H1 (cell line): Measurements from ENCODE around the gene MEIOSIN. TPM values are rescaled to one million over a fixed set of nuclear protein-coding genes. Genes with fewer than 3 reads are reported as not detected.
A peak's percentile ranks its signal among the peaks of the same experiment; 100 is the strongest.

Source experiments
- CTCF ChIA-PET: fragments of 300-600 bp; sonication (Branson Sonifier 250); formaldehyde crosslinking; loops from one replicate; lab custom pipeline; 2021; ENCODE audit not compliant: partially characterized antibody; lab: Charles Lee
- POLR2A ChIA-PET: fragments of 300-600 bp; sonication (Branson Sonifier 250); formaldehyde crosslinking; loops from one replicate; lab custom pipeline; 2021; ENCODE audit warnings: inconsistent platforms; ENCODE audit not compliant: partially characterized antibody; lab: Charles Lee
- DNase-seq, 2 experiments: peaks; one replicate each; pipeline versions ENCODE4 v3.0.0 to v3.0.0-alpha.2; 2010 to 2022; ENCODE audit warnings: low spot score in 2 of 2, low read depth in 1 of 2, mixed read lengths in 1 of 2
- FAIRE-seq: peaks from 2 replicates; lab custom pipeline; 2011; peaks lifted over from hg19 to GRCh38; lab: Jason Lieb, UNC
- H2AFZ ChIP-seq: 2 replicates; pipeline ENCODE4 v1.8.1; 2012; ENCODE audit warnings: low read length, inconsistent platforms
- H2AK5ac ChIP-seq: 2 replicates; pipeline ENCODE4 v1.6.1; 2013; ENCODE audit warnings: low read depth, low read length
- H2BK120ac ChIP-seq: replicated peaks from 2 replicates; pipeline ENCODE3; 2013; ENCODE audit warnings: low read depth, low read length, inconsistent platforms
- H2BK12ac ChIP-seq: 2 replicates; pipeline ENCODE4 v1.6.1; 2013; ENCODE audit warnings: low read depth, low read length
- H2BK15ac ChIP-seq: 2 replicates; pipeline ENCODE4 v1.6.1; 2013; ENCODE audit warnings: low read length
- H2BK20ac ChIP-seq: 2 replicates; pipeline ENCODE4 v1.6.1; 2013; ENCODE audit warnings: low read length
- H2BK5ac ChIP-seq: 2 replicates; pipeline ENCODE4 v1.6.1; 2013; ENCODE audit warnings: low read depth, low read length
- H3K14ac ChIP-seq: 2 replicates; pipeline ENCODE4 v1.6.1; 2013; ENCODE audit warnings: inconsistent platforms; ENCODE audit not compliant: insufficient read length
- H3K18ac ChIP-seq: 2 replicates; pipeline ENCODE4 v1.6.1; 2013; ENCODE audit warnings: low read length; ENCODE audit errors: extremely low read depth
- H3K23ac ChIP-seq: 2 replicates; pipeline ENCODE4 v1.6.1; 2013; ENCODE audit warnings: inconsistent platforms; ENCODE audit not compliant: insufficient read length
- H3K23me2 ChIP-seq: 2 replicates; pipeline ENCODE4 v1.6.1; 2013; ENCODE audit warnings: low read depth, low read length
- H3K27ac ChIP-seq: 2 replicates; pipeline ENCODE4 v1.6.1; 2011; ENCODE audit warnings: low read depth, low read length, inconsistent platforms
- H3K27me3 ChIP-seq, 4 experiments: replicated peaks in 1 of 4; 1 replicate in 1 of 4; 2 replicates in 3 of 4; pipeline versions ENCODE4 v1.6.1 to v1.8.1; 2011 to 2013; ENCODE audit warnings: low read length in 3 of 4, mild to moderate bottlenecking in 3 of 4, inconsistent platforms in 2 of 4, mixed read lengths in 2 of 4, moderate library complexity in 1 of 4; ENCODE audit not compliant: control insufficient read depth in 3 of 4, insufficient read depth in 3 of 4; ENCODE audit errors: extremely low read depth in 1 of 4
- H3K36me3 ChIP-seq, 4 experiments: 2 replicates each; pipeline versions ENCODE4 v1.6.1 to v1.8.1; 2011 to 2013; ENCODE audit warnings: mild to moderate bottlenecking in 4 of 4, low read length in 3 of 4, moderate library complexity in 2 of 4, control low read depth in 1 of 4, inconsistent platforms in 1 of 4; ENCODE audit not compliant: insufficient read depth in 4 of 4, control insufficient read depth in 2 of 4
- H3K4ac ChIP-seq: replicated peaks from 2 replicates; pipeline ENCODE3; 2013; ENCODE audit warnings: low read length, low read depth, mixed read lengths, inconsistent platforms; ENCODE audit not compliant: insufficient read length
- H3K4me1 ChIP-seq, 4 experiments: replicated peaks in 1 of 4; 1 replicate in 1 of 4; 2 replicates in 3 of 4; pipeline versions ENCODE4 v1.6.1 to v1.8.1; 2011 to 2013; ENCODE audit warnings: low read length in 3 of 4, inconsistent platforms in 2 of 4, mixed read lengths in 1 of 4; ENCODE audit not compliant: insufficient read depth in 4 of 4, control insufficient read depth in 3 of 4
- H3K4me2 ChIP-seq, 2 experiments: 2 replicates each; pipeline versions ENCODE4 v1.6.1 to v1.8.1; 2011 to 2013; ENCODE audit warnings: low read depth in 2 of 2, low read length in 2 of 2, control low read depth in 1 of 2, inconsistent platforms in 1 of 2, mild to moderate bottlenecking in 1 of 2; ENCODE audit not compliant: insufficient read depth in 1 of 2
- H3K4me3 ChIP-seq, 4 experiments: fragments of 200-600, 300-600 bp in 1 of 4; sonication (generic), shearing (Covaris generic), sonication (Bioruptor Twin) in 1 of 4; 2 replicates each; pipeline versions ENCODE4 v1.5.1 to v1.8.1; 2011 to 2016; ENCODE audit warnings: low read length in 4 of 4, low read depth in 3 of 4, control low read depth in 2 of 4, inconsistent platforms in 2 of 4, mild to moderate bottlenecking in 2 of 4, mixed read lengths in 1 of 4, moderate library complexity in 1 of 4; ENCODE audit not compliant: insufficient read depth in 2 of 4; ENCODE audit errors: extremely low read depth in 1 of 4
- H3K56ac ChIP-seq: replicated peaks from 2 replicates; pipeline ENCODE3; 2013; ENCODE audit warnings: low read depth, mild to moderate bottlenecking, mixed read lengths, low read length, inconsistent platforms; ENCODE audit not compliant: insufficient read length
- H3K79me1 ChIP-seq: 2 replicates; pipeline ENCODE4 v1.6.1; 2013; ENCODE audit warnings: low read depth, low read length, control low read depth
- H3K79me2 ChIP-seq, 2 experiments: 2 replicates each; pipeline versions ENCODE4 v1.6.1 to v1.8.1; 2012 to 2013; ENCODE audit warnings: low read length in 2 of 2, mild to moderate bottlenecking in 2 of 2, inconsistent platforms in 1 of 2; ENCODE audit not compliant: insufficient read depth in 2 of 2, control insufficient read depth in 1 of 2
- H3K9ac ChIP-seq, 4 experiments: replicated peaks in 1 of 4; 1 replicate in 1 of 4; 2 replicates in 3 of 4; pipeline versions ENCODE4 v1.6.1 to v1.8.1; 2011 to 2013; ENCODE audit warnings: low read depth in 3 of 4, low read length in 3 of 4, control low read depth in 2 of 4, mild to moderate bottlenecking in 2 of 4, moderate library complexity in 2 of 4, inconsistent platforms in 1 of 4; ENCODE audit errors: extremely low read depth in 1 of 4
- H3K9me3 ChIP-seq, 2 experiments: 2 replicates each; pipeline versions ENCODE4 v1.6.1 to v1.8.1; 2012 to 2013; ENCODE audit warnings: mild to moderate bottlenecking in 2 of 2, moderate library complexity in 2 of 2, control low read depth in 1 of 2, inconsistent platforms in 1 of 2, low read depth in 1 of 2, low read length in 1 of 2, mixed read lengths in 1 of 2; ENCODE audit not compliant: insufficient read depth in 2 of 2
- H4K20me1 ChIP-seq, 2 experiments: replicated peaks in 1 of 2; 2 replicates each; pipeline versions ENCODE3 to v1.8.1; 2011 to 2013; ENCODE audit warnings: inconsistent platforms in 2 of 2, low read length in 2 of 2, mild to moderate bottlenecking in 1 of 2; ENCODE audit not compliant: insufficient read depth in 2 of 2, control insufficient read depth in 1 of 2
- H4K5ac ChIP-seq: 2 replicates; pipeline ENCODE4 v1.6.1; 2013; ENCODE audit warnings: low read length, low read depth, mixed read lengths, inconsistent platforms; ENCODE audit not compliant: insufficient read length
- H4K8ac ChIP-seq: 2 replicates; pipeline ENCODE4 v1.8.0; 2013; ENCODE audit warnings: mild to moderate bottlenecking, moderate library complexity, low read length, inconsistent platforms; ENCODE audit not compliant: insufficient read depth; ENCODE audit errors: extremely low read depth
- H4K91ac ChIP-seq: replicated peaks from 2 replicates; pipeline ENCODE3; 2013; ENCODE audit warnings: low read length, mixed read lengths, inconsistent platforms; ENCODE audit not compliant: insufficient read length
- ATF2 ChIP-seq: IDR thresholded peaks from 2 replicates; pipeline ENCODE4 v1.6.1; 2012; ENCODE audit warnings: low read length, inconsistent platforms
- E2F6 ChIP-seq: IDR thresholded peaks from 2 replicates; pipeline ENCODE4 v1.6.1; 2012; ENCODE audit warnings: inconsistent platforms
- EP300 ChIP-seq, 2 experiments: IDR thresholded peaks; 1 replicate in 1 of 2; 2 replicates in 1 of 2; pipeline ENCODE4 v1.6.1; 2011 to 2012; ENCODE audit warnings: low read depth in 2 of 2, low read length in 2 of 2, mild to moderate bottlenecking in 2 of 2, borderline replicate concordance in 1 of 2, inconsistent platforms in 1 of 2, moderate library complexity in 1 of 2
- MAFK ChIP-seq: IDR thresholded peaks from 2 replicates; pipeline ENCODE4 v1.6.1; 2012; ENCODE audit warnings: low read depth, mild to moderate bottlenecking, improper control_type of control experiment, low read length
- MAX ChIP-seq: IDR thresholded peaks from 2 replicates; pipeline ENCODE4 v1.6.1; 2012; ENCODE audit warnings: inconsistent platforms
- NANOG ChIP-seq: IDR thresholded peaks from 2 replicates; pipeline ENCODE4 v1.6.1; 2011; ENCODE audit warnings: low read length, low read depth, mild to moderate bottlenecking, inconsistent platforms; ENCODE audit not compliant: insufficient read depth, poor library complexity, severe bottlenecking
- WGBS, 2 experiments: shearing (Covaris generic) in 1 of 2; methylation state at CpG; one replicate each; pipeline versions ENCODE4 v1.1.6 to v1.1.7; 2013 to 2015; ENCODE audit warnings: low lambda C conversion rate in 2 of 2, mixed read lengths in 2 of 2, inconsistent platforms in 1 of 2, low coverage in 1 of 2, missing lambda C conversion rate in 1 of 2; ENCODE audit not compliant: insufficient replicate concordance in 2 of 2, insufficient coverage in 1 of 2, insufficient read length in 1 of 2; ENCODE audit errors: extremely low coverage in 1 of 2, missing lambda C conversion rate in 1 of 2; 5-methylcytosine and 5-hydroxymethylcytosine counted together
- polyA plus RNA-seq, 7 experiments: library from polyadenylated mRNA; depleted of rRNA in 3 of 7; stranded (reverse) in 5 of 7; unstranded in 2 of 7; fragments of >200 nt in 5 of 7; fragments of 200-250 nt in 2 of 7; gene quantifications; 1 replicate in 5 of 7; 2 replicates in 1 of 7; 4 replicates in 1 of 7; pipeline versions ENCODE4 v1.2.1 to v1.2.3, GENCODE V29; 2011 to 2013; ENCODE audit warnings: missing spikeins in 2 of 7, mixed read lengths in 2 of 7
- total RNA-seq: library from RNA; stranded (reverse); fragmentation: NEBNext Ultra II Directional; extraction: Animal tissue kit (Norgen Biotek cat#: 25700); gene quantifications from 2 replicates; pipeline ENCODE4 v1.2.1, GENCODE V29; 2021

Gene MEIOSIN
- total and polyA plus RNA-seq, 2 of the 8 experiments (the other 6 are each of a cell fraction or from before 2014, with no cell fraction given): 0.11 TPM; not detected in 1

- H3K27me3 ChIP-seq: peaks cover 0 to 6% (median 0%) of the 10 kb centered on the region in 4 experiments; a peak in 1 of 7 replicates
- H4K5ac ChIP-seq: no peak overlapping the region
- ChIA-PET CTCF (interaction anchor here (0.5 to 5.1 kb wide), 10 partner anchors 8 to 110 kb away, joined by 3 to 45 read pairs (median 4); partner anchors contain the start of genes FBXO46, IRF2BP1 and SIX5), POLR2A (interaction anchor here (0.9 to 9.5 kb wide), 13 partner anchors 8 to 82 kb away, joined by 3 to 133 read pairs (median 5); partner anchors contain the start of genes DMWD, SIX5 and SYMPK)
- 0 out of 2 replicates have a peak overlapping the region, but pooled peaks have one; percentile 39 for H2AK5ac ChIP-seq
- H3K14ac ChIP-seq: no peak overlapping the region
- H3K79me1 ChIP-seq: 0 out of 2 replicates have a peak, but pooled peaks cover 4% of the 10 kb centered on the region
- H3K27ac ChIP-seq: no peak overlapping the region
- H2BK15ac ChIP-seq: no peak overlapping the region
- no peak overlapping the region for H3K4ac ChIP-seq
- 0 out of 2 replicates have a peak overlapping the region, but pooled peaks have one; percentile 32 for H2BK20ac ChIP-seq
- no peak overlapping the region for H3K56ac ChIP-seq
- no peak overlapping the region for H3K4me3 ChIP-seq
- no peaks in the 10 kb centered on the region for H3K9me3 ChIP-seq
- no peak overlapping the region for H3K18ac ChIP-seq
- H4K8ac ChIP-seq: peak overlapping the region; percentile 2; the same call in 1 of the 2 replicates
- H2AFZ ChIP-seq: no peak overlapping the region
- no peak overlapping the region for H3K23ac ChIP-seq
- H3K4me1 ChIP-seq: peaks cover 3 to 26% (median 15%) of the 10 kb centered on the region in 4 experiments
- 0 out of 2 replicates have a peak overlapping the region, but pooled peaks have one; percentile 39 for H2BK12ac ChIP-seq
- DNase-seq (no peak), FAIRE-seq (no peak)
- peaks cover 15 to 20% of the 10 kb centered on the region in 2 experiments for H4K20me1 ChIP-seq
- peaks cover 4% of the 10 kb centered on the region; the same call in 1 of the 2 replicates for H3K23me2 ChIP-seq
- peaks cover 3 to 24% (median 11%) of the 10 kb centered on the region in 4 experiments; a peak in 6 of 8 replicates for H3K36me3 ChIP-seq
- no peak overlapping the region for H3K4me2 ChIP-seq
- 88% methylated on average over 16 of the region's 17 CpGs; no CpG with 5 or more reads in 1 of the 2 experiments for WGBS, 2 experiments
- H3K9ac ChIP-seq: no peak overlapping the region
- H2BK120ac ChIP-seq: no peak overlapping the region
- no peaks in the 10 kb centered on the region for H3K79me2 ChIP-seq
- no peak overlapping the region for H4K91ac ChIP-seq
- no peak overlapping the region for H2BK5ac ChIP-seq
- TF ChIP-seq E2F6 (no peak), EP300 (IDR thresholded peaks at IDR 0.05; ENCODE audit: borderline replicate concordance in 1 of 2, low read depth in 2 of 2, low read length in 2 of 2) (no peak), ATF2 (no peak), MAX (no peak), MAFK (no peak), NANOG (no peak)
Measured at GRCh38 chr19:45781214-45782161, 48.2 kb downstream of the MEIOSIN start.
